Left forelimb (tissue), 1 donor: ENCODE measurements around the gene LETM1.

Experiments
- DNase-seq: peaks from one replicate; pipeline ENCODE4 v3.0.0-alpha.2; 2018; ENCODE audit warnings: low spot score

LETM1 gene

DNA sequence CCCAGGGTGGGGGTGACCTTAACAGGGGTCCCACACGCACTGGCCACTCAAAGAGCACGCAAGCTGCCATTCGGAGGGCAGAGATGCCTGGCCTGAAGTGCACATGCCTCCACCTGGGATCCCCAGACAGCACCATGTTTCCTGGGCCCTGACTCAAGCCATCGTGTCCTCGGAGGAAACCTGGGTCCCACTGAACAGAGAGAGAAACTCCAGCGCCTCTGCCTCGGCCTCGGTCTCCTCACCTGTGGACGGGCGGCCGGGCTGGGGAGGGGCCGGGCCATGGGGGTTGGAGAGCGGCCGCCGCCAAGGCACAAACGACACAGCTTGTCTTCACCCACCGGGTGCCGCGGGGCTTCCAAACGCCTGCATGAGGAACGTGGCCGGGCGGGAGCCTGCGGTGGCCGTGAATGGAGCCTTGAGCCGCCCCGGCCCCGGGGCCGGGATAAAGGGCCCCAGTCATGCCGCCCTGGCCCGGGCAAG, 92.8 kb downstream of the LETM1 start:
- DNase-seq = no peak

DNA sequence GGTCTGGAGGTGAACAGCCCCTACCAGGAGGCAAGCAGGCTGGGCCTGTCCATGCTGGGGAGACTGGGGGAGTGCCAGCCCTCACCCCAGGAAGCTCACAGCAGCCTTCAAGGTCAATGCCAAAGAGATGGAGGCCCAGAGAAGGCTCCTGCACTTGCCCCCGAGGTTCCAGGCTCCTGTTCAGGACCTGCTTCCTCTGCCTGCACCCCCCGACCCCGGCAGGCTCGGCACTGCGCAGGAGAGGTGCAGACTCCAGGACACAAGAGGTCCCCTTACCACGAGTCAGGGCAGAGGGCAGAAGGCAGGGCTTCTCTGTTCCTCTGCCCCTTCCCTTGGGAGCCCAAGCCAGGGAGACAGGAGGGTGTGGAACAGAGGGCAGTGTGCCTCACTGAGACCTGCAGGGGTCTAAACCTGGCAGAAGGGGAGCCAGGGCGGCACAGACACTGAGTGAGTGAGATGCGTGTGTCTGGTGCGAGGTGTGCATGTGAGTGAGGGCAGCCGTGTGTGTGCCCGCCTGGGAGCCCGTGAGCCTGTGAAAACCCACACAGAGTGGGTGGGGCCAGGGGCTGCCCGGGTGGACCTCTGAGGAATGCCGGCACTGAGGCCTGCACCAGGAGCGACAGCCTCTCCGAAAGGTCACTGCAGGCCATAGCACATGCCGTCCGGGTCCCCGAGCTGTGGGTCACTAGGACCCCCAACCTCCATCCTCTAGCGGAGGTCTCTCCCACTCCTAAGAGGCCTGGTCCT, 93.5 kb downstream of the LETM1 start:
- DNase-seq = no peak
